CD4-positive, alpha-beta T cell treated with Interleukin-15 for 1 hour (primary cell): ENCODE measurements around the gene DRD3.

Experiments used
- DNase-seq: peaks from one replicate; pipeline ENCODE4 v3.0.0-alpha.2; 2020

Gene DRD3

DNA sequence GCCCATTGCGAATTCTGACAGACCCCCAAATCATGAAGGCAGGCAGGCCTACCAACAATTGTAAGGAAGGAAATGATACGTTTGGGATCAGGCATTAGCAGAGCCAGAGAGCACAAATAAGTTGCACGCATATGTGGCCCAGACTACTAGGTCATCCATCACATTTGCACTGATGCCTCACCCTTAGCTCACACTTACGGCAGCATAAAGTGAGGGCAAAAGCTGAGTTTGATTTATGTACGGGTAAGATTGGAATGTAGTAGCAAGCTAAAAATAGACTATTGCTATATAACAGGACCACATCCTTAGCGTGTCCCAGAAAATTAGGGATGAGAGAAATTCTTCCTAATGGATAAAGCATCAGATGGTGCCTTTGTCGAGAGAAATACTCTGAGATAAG lies 63.7 kb downstream of the DRD3 start:
- no peak for DNase-seq

DNA sequence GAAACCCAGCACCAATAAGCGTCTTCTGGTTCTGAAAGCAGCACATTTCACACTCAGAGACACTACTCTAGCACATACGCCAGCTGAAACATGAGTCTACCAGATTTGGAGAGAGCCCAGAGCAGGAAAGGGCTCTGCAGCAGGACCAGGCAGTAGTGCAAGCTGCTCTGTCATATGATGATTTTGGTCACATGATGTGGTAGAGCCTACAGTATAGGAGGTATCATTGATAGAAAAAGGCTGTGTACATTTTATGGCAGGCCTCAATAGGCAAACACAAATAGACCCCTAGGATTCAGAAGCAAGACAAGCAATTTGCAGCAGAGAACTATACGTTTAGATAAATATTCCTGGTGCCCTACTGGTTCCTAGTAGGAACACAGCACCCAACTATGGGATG lies 64.1 kb downstream of the DRD3 start:
- no peak for DNase-seq

- DNase-seq = no peak
These were observed 66.2 kb downstream of the DRD3 start for GRCh38 chr3:114112696-114113095.

- DNase-seq = no peak
These were observed 67.6 kb downstream of the DRD3 start for GRCh38 chr3:114111060-114111770.

DNA sequence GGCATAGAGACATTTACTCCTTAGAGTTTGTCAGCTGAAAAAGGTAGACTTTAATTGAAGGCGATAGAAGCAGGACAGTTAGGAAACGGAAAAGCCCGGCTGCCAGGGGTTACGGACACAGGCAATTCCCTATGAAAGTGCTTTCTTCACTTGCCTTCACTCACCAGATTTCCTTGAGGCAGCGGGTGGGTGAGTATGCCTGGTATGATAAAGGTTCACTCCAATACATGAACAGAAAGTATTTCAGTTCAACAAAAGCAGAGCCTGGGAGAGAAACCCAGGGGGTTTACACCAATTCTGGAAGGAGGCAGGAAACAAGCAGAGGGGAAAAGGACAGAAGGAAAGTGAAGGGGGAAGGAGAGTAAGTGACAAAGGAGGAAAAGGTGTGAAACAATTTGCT lies 68.4 kb downstream of the DRD3 start:
- DNase-seq = no peak

DNA sequence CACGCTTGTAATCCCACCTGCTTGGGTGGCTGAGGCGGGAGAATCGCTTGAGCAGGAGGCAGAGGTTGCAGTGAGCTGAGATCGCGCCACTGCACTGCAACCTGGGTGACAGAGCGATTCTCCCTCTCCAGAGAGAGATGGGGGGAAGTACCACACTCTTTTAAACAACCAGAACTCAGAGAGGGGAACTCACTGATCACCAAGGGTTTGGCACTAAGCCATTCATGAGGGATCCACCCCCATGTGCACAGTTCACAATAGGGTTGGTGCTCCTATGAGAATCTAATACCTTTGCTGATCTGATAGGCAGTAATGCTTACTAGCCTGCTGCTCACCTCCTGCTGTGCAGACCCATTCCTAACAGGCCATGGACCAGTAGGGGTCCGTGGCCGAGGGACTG lies 70.7 kb downstream of the DRD3 start:
- no peak for DNase-seq

GRCh38 chr3:114104414-114104813 lies 74.4 kb downstream of the DRD3 start:
- DNase-seq = no peak

DNA sequence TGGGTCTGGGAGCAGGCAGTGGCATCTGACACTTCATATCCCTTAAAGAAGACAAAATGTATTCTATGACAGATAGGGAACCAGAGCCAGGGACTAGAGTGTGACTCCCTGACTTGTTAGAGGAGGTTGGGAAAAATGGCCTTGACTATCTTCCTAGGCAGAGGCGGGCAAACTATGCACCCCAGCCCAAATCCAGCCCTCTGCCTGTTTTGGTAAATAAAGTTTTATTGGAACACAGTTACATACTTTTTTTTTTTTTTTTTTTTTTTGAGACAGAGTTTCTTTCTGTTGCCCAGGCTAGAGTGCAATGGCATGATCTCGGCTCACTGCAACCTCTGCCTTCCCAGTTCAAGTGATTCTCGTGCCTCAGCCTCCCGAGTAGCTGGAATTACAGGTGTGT lies 75.0 kb downstream of the DRD3 start:
- DNase-seq = no peak

- no peak for DNase-seq
These were observed 75.7 kb downstream of the DRD3 start for GRCh38 chr3:114103181-114103580.

DNA sequence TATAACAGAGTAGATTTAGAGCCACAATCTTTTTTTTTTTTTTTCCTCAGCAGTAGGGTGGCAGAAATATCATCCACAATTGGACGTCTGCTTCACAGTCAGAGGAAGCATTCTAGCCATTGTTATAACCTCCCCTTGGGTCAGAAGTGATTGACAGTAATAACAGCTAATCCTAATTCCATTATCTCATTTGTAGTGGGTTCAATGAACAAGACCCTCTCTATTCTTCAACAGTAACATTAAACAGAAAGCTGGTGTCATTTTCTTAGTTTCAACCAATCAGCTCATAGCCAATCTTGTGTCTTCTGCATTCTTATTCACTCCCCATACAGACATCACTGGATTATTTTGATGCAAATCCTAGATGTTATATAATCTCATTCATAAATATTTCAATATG lies 77.8 kb downstream of the DRD3 start:
- DNase-seq = no peak

DNA sequence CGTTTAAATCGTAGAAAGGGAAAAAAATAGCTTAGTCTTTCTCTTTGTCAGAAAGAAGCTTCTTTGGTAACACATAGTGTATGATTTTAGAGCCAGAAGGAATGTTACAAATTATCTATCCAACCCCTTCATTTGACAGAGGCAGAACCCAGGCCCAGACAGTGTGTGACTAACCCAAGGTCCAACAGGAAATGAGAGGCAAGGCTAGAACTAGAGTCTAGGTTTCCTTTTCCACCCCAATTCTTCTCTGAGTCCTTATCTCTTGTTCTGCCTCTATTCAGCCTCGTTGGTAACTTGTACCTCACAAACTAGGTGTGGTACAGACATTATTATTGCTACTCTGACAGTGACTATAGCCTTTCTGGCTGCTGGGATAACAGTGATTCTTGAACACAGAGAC lies 83.1 kb downstream of the DRD3 start:
- no peak for DNase-seq

DNA sequence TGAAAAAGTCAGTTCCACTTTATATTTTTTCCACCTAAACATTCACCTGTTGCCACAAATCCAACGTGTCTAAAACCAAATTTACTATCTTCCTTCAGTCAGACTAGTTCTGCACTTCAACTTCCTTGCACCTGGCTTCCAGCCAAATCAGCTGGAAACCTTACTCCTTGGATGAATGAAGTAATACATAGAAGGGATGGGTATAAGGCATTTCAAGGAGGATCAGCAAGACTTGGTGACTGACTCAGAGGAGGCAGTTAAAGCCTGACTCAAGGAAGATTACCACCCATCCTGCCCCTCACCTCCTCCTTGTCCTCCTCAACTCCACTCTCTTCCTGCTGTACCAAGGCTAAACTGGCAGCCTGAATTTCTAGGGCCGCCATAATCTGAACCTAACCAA lies 85.3 kb downstream of the DRD3 start:
- DNase-seq = no peak

DNA sequence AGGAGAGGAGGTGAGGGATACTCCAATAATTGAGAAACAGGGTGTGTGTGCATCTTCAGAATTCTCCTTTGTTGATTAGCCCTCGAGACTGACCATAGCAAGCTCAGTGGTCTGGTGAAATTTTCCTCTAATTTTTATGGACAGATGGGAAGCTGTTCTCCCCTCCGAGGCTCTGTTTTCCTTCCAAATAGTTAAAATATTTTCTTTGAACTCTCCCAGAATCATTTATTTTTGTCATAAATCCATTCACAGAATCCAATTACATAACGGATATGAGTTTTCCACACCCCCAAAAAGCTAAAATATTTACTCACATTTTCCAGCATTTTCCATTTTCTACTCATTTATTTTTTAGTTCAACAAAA lies 85.9 kb downstream of the DRD3 start:
- no peak for DNase-seq

GRCh38 chr3:114092151-114093015 lies 86.5 kb downstream of the DRD3 start:
- DNase-seq = no peak

GRCh38 chr3:114089675-114090074 lies 89.2 kb downstream of the DRD3 start:
- no peak for DNase-seq

DNA sequence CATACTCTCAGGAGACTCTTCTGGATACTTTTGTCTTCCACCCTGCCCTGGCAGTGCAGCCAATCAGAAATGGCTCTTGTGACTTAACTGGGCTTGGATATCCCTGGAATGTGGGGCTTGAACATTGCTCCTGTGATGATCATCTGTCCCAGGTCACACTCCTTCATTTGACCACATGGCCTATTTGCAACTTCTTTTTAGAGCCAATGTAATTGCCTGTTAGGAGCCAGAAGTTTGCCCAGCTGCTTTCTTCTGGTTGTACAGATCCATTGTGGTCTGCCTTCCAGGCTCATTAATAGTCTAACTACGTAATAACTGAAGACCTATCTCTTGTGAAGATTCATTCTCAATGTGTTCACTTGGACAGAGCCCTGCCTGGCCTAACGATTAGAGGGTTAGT lies 92.5 kb downstream of the DRD3 start:
- DNase-seq = no peak

DNA sequence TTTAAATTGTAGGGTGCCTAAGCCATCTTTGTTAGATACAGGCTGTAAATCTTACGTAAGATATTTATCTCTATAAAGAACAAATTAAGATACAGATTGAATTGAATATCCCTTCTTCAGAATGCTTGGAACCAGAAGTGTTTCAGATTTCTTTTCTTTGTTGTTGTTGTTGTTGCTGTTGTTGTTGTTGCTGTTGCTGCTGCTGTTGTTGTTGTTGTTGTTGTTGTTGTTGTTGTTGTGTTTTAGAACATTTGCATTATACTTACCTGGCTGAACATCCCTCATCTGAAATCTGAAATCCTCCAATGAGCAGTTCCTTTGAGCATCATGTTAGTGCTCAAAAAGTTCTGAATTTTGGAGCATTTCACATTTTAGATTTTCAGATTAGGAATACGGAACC lies 95.7 kb downstream of the DRD3 start:
- DNase-seq = no peak

- DNase-seq = no peak
These were observed 97.8 kb downstream of the DRD3 start for GRCh38 chr3:114081037-114081436.

- DNase-seq = no peak
These were observed 98.7 kb downstream of the DRD3 start for GRCh38 chr3:114080201-114080600.

DNA sequence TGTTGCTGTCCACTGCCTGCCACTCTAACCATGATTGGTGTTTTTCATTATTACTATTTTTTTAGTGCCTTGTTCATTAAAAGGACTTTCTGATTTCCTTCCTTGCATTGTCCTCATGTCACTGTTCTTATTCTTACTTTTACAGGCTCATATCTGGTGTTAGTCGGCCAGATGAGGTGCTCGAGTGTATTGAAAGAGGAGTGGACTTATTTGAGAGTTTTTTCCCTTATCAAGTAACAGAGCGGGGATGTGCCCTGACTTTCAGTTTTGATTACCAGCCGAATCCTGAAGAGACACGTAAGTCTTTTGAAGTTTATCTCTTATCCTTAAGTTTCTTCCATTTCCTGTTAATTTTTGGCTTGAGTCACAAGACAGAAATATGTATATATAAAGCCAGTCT lies 99.1 kb downstream of the DRD3 start:
- DNase-seq = no peak

GRCh38 chr3:114078126-114078525 lies 100.7 kb downstream of the DRD3 start:
- DNase-seq = no peak
